ENCODE data around the gene PLEKHO1.
"Not testable (repeated sequence)": the region's sequence is repeated elsewhere in the genome, so short reads cannot be mapped to it uniquely, and the experiment has no call there.

The PLEKHO1 gene

DNA sequence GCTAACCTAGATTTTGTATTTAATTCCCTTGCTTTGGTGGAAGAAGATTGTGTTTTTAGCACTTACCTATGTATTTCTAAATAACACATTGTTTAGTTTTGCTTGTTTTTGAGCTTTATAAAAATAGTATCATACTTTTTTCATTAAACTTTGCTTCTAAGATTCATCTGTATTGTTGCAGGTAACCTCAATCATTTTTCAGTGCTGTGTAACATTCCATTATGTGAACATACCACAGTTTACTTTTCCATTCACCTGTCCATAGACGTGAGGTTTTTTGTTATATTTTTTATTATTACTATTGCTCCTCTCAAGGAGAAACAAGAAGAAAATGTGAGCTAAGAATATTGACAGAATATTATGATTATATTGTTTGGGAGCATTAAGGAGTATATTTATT, 15.2 kb upstream of the PLEKHO1 start:
- Histone ChIP-seq H3K27me3 (ENCODE audit: control insufficient read depth, low read length) (no peaks in the 10 kb centered on the region), H3K27ac (ENCODE audit: low read depth, low read length) (no peak overlapping the region), H3K4me1 (ENCODE audit: control insufficient read depth, low read length) (peaks cover 6% of the 10 kb centered on the region), H3K79me2 (ENCODE audit: control insufficient read depth, low read length) (no peaks in the 10 kb centered on the region), H3K4me3 (ENCODE audit: low read length) (no peak overlapping the region), H4K20me1 (ENCODE audit: control insufficient read depth, insufficient read depth, low read depth, low read length) (no peaks in the 10 kb centered on the region), H3F3A (ENCODE audit: control insufficient read depth, insufficient read depth) (no peaks in the 10 kb centered on the region), H3K9me3 (ENCODE audit: control insufficient read depth, insufficient read depth, low read length) (no peaks in the 10 kb centered on the region), H3K36me3 (ENCODE audit: control insufficient read depth, low read length) (no peaks in the 10 kb centered on the region), H3K9me2 (replicated peaks; ENCODE audit: control insufficient read depth, low read length) (no peaks in the 10 kb centered on the region), H3K4me2 (ENCODE audit: low read length) (no peak overlapping the region)
- TF ChIP-seq, protein P1, sequence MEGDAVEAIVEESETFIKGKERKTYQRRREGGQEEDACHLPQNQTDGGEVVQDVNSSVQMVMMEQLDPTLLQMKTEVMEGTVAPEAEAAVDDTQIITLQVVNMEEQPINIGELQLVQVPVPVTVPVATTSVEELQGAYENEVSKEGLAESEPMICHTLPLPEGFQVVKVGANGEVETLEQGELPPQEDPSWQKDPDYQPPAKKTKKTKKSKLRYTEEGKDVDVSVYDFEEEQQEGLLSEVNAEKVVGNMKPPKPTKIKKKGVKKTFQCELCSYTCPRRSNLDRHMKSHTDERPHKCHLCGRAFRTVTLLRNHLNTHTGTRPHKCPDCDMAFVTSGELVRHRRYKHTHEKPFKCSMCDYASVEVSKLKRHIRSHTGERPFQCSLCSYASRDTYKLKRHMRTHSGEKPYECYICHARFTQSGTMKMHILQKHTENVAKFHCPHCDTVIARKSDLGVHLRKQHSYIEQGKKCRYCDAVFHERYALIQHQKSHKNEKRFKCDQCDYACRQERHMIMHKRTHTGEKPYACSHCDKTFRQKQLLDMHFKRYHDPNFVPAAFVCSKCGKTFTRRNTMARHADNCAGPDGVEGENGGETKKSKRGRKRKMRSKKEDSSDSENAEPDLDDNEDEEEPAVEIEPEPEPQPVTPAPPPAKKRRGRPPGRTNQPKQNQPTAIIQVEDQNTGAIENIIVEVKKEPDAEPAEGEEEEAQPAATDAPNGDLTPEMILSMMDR (IDR thresholded peaks at IDR 0.05; ENCODE audit: low read depth, low read length, poor library complexity, severe bottlenecking), result no peak
- no peak for TF ChIP-seq EZH2phosphoT487 (IDR thresholded peaks at IDR 0.05; ENCODE audit: borderline replicate concordance, low read length)

DNA sequence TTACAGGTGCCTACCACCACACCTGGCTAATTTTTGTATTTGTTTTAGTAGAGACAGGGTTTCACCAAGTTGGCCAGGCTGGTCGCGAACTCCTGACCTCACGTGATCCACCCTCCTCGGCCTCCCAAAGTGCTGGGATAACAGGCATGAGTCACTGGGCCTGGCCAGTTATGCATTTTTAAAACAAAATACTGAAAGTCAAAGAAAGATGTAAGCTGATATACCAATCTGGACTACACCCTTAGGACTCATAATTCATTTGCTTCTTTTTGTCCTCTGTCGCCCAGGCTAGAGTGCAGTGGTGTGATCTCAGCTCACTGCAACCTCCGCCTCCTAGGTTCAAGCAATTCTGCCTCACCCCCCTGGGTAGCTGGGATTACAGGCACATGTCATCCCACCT, 14.3 kb upstream of the PLEKHO1 start:
- H3K4me1 ChIP-seq (ENCODE audit: control insufficient read depth, low read length); H3K36me3 ChIP-seq (ENCODE audit: control insufficient read depth, low read length); H3K27me3 ChIP-seq (ENCODE audit: control insufficient read depth, low read length); H3K79me2 ChIP-seq (ENCODE audit: control insufficient read depth, low read length); H3K9me2 ChIP-seq (replicated peaks; ENCODE audit: control insufficient read depth, low read length); H3F3A ChIP-seq (ENCODE audit: control insufficient read depth, insufficient read depth); H3K4me3 ChIP-seq (ENCODE audit: low read length); H3K9me3 ChIP-seq (ENCODE audit: control insufficient read depth, insufficient read depth, low read length); H3K27ac ChIP-seq (ENCODE audit: low read depth, low read length); H4K20me1 ChIP-seq (ENCODE audit: control insufficient read depth, insufficient read depth, low read depth, low read length); H3K4me2 ChIP-seq (ENCODE audit: low read length): not testable (repeated sequence)

DNA sequence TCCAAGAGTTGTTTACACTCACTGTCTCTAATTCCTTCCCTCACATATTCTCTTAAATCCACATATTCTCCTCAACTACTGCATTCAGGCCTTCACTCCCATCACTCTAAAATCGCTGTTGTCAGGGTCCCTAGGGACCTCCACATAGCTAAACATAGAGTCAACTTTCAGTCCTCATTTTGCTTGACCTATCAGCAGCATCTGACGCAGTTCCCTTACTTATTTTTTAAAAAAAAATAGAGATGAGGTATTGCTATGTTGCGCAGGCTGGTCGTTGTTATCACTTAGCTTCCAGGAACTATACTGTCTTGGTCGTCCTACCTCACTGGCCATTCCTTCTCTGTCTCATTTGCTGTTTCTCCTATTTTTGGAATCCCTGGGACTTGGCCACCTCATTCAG, 11.7 kb upstream of the PLEKHO1 start:
- Histone ChIP-seq H3K4me2 (ENCODE audit: low read length) (no peak overlapping the region), H3K9me2 (replicated peaks; ENCODE audit: control insufficient read depth, low read length) (no peaks in the 10 kb centered on the region), H3K27ac (ENCODE audit: low read depth, low read length) (no peak overlapping the region), H3K36me3 (ENCODE audit: control insufficient read depth, low read length) (no peaks in the 10 kb centered on the region), H3K9me3 (ENCODE audit: control insufficient read depth, insufficient read depth, low read length) (no peaks in the 10 kb centered on the region), H3F3A (ENCODE audit: control insufficient read depth, insufficient read depth) (no peaks in the 10 kb centered on the region), H3K4me3 (ENCODE audit: low read length) (no peak overlapping the region), H3K4me1 (ENCODE audit: control insufficient read depth, low read length) (peaks cover 10% of the 10 kb centered on the region), H4K20me1 (ENCODE audit: control insufficient read depth, insufficient read depth, low read depth, low read length) (no peaks in the 10 kb centered on the region), H3K79me2 (ENCODE audit: control insufficient read depth, low read length) (no peaks in the 10 kb centered on the region), H3K27me3 (ENCODE audit: control insufficient read depth, low read length) (no peaks in the 10 kb centered on the region)
- TF ChIP-seq EZH2phosphoT487 (IDR thresholded peaks at IDR 0.05; ENCODE audit: borderline replicate concordance, low read length), result no peak
- TF ChIP-seq, protein P1 (IDR thresholded peaks at IDR 0.05; ENCODE audit: low read depth, low read length, poor library complexity, severe bottlenecking), result no peak

DNA sequence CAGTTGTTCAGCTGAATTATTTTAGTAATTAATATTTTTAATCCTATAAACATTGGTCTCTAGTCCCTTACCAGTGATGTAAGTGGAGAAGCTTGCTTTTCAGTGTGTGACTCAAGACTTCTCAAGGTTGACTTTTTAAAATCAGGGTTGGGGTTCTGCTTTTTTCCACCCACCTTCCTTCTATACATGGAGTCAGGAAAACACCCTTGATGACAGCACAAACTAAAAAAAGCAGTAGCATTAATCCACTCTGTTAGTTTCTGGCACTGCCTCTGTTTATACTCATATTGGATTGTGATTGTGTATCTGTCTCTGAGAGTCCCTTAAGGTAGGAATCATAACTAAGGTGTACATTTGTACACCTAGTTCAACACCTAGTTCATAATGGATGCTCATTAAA, 8.3 kb upstream of the PLEKHO1 start:
- H3K9me3 ChIP-seq (ENCODE audit: control insufficient read depth, insufficient read depth, low read length), result no peaks in the 10 kb centered on the region
- H3K4me3 ChIP-seq (ENCODE audit: low read length), result no peak overlapping the region
- no peak for TF ChIP-seq EZH2phosphoT487 (IDR thresholded peaks at IDR 0.05; ENCODE audit: borderline replicate concordance, low read length)
- TF ChIP-seq, protein P1 (IDR thresholded peaks at IDR 0.05; ENCODE audit: low read depth, low read length, poor library complexity, severe bottlenecking), result no peak
- peaks cover 3% of the 10 kb centered on the region for H3F3A ChIP-seq (ENCODE audit: control insufficient read depth, insufficient read depth)
- no peak overlapping the region for H3K4me2 ChIP-seq (ENCODE audit: low read length)
- H3K79me2 ChIP-seq (ENCODE audit: control insufficient read depth, low read length), result no peaks in the 10 kb centered on the region
- H3K4me1 ChIP-seq (ENCODE audit: control insufficient read depth, low read length), result peaks cover 22% of the 10 kb centered on the region
- no peaks in the 10 kb centered on the region for H3K36me3 ChIP-seq (ENCODE audit: control insufficient read depth, low read length)
- no peaks in the 10 kb centered on the region for H4K20me1 ChIP-seq (ENCODE audit: control insufficient read depth, insufficient read depth, low read depth, low read length)
- no peaks in the 10 kb centered on the region for H3K9me2 ChIP-seq (replicated peaks; ENCODE audit: control insufficient read depth, low read length)
- H3K27ac ChIP-seq (ENCODE audit: low read depth, low read length), result no peak overlapping the region
- H3K27me3 ChIP-seq (ENCODE audit: control insufficient read depth, low read length), result no peaks in the 10 kb centered on the region
